ENCODE data around the gene BAIAP3. TPM values are rescaled to one million over a fixed set of nuclear protein-coding genes. Genes with fewer than 3 reads are reported as not detected.

Gene BAIAP3
- total RNA-seq, 1 donor from 2014 or later, result 2.0 TPM

DNA sequence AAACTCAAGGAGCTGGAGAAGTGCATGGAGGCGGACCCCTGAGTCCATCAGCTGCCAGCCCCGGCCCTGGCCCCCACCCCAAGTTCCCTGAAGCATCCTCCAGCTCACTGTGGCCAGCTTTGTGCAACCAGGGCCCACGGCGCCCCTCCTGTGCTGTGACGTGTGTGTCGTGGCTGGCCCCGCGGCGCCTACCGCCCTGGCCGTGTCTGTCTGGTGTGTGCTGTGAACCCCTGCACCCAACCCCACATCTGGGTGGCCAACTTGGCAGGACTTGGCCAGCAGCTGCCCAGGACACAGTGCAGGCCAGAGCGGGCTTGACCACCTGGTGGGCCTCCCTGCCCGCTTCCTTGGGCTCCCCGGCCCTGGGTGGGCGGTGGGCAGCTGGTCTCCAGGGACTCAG is 15.0 kb downstream of the BAIAP3 start:
- ATAC-seq, result no peak

DNA sequence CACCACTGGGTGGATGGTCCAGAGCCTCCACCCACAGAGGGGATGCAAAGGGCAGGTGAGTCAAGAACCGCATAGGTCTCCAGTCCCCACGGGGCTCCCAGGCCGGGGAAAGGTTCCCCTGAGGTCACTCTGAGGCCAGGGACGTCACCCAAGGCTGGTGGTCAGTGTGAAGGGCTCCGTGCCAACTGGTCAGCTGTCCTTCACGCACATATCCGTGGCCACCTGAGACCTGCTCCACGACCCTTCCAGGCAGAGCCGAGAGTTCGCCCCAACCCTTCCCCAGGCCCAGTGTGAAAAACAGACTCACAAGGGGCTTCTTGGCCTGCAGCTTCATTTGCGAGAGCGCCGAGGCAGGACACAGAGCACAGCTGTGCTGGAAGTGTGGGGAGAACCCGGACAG is 15.5 kb downstream of the BAIAP3 start:
- ATAC-seq, result no peak

- ATAC-seq, result no peak
Measured at GRCh38 chr16:1349351-1349750, 15.9 kb downstream of the BAIAP3 start.

GRCh38 chr16:1349951-1350350 is 16.5 kb downstream of the BAIAP3 start:
- ATAC-seq, result no peak

GRCh38 chr16:1350691-1351090 is 17.2 kb downstream of the BAIAP3 start:
- no peak for ATAC-seq

- ATAC-seq, result peak; percentile 1
Measured at GRCh38 chr16:1351215-1351581, 17.8 kb downstream of the BAIAP3 start.

GRCh38 chr16:1351582-1352362 is 18.3 kb downstream of the BAIAP3 start, which contains the start of the genes GNPTG and TSR3:
GNPTG (plus strand) TSS chr16:1351931; CDS start chr16:1351966, 35 bp downstream.
TSR3 (minus strand) TSS chr16:1351878; CDS start chr16:1351804, 74 bp downstream.
- ATAC-seq, result peak; percentile 75

- no peak for ATAC-seq
Measured at GRCh38 chr16:1354815-1355540, 21.5 kb downstream of the BAIAP3 start.

GRCh38 chr16:1355591-1355990 is 22.1 kb downstream of the BAIAP3 start:
- ATAC-seq, result no peak

GRCh38 chr16:1356061-1356900 is 22.8 kb downstream of the BAIAP3 start:
- ATAC-seq, result no peak

- peak; percentile 29 for ATAC-seq
Measured at GRCh38 chr16:1357906-1358566, 24.6 kb downstream of the BAIAP3 start.

GRCh38 chr16:1361685-1362360 is 28.4 kb downstream of the BAIAP3 start:
- ATAC-seq, result no peak

DNA sequence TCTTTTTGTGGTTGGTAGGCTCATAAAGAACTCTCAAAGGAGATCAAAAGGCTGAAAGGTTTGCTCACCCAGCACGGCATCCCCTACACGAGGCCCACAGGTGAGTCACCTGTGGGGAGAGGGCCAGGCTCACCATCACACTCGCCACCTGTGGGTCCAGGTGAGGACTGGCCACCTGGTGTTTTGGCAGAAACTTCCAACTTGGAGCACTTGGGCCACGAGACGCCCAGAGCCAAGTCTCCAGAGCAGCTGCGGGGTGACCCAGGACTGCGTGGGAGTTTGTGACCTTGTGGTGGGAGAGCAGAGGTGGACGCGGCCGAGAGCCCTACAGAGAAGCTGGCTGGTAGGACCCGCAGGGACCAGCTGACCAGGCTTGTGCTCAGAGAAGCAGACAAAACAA is 29.4 kb downstream of the BAIAP3 start:
- no peak for ATAC-seq

DNA sequence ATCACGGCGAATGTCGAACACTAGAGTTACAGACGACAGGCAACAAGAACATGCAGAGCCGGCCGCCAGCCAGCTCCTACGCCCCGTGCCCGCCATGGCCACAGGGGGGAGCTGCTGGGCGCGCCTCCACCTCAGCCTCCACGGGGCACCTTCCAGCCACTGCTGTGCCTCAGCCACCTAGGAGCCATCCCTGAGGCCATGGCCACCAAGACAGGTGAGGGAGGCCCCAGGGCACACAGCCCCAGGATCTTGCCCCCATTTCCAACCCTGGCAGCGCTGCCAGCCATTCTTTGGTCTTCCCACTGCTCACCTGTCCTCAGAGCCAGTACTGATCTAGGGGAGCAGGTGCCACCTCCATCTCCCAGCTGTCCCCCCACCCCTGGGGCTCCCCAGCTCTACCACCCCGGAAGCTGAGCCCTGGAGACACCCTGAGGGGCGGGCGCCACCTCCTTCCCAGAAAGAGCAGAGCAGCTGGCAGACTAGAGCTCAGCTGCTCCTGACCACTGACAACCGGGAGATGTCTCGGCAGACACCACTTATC is 30.1 kb downstream of the BAIAP3 start:
- peak; percentile 72 for ATAC-seq

- ATAC-seq, result no peak
Measured at GRCh38 chr16:1364510-1364909, 31.1 kb downstream of the BAIAP3 start.

- no peak for ATAC-seq
Measured at GRCh38 chr16:1366060-1366711, 32.7 kb downstream of the BAIAP3 start.

- no peak for ATAC-seq
Measured at GRCh38 chr16:1366712-1367299, 33.4 kb downstream of the BAIAP3 start.

GRCh38 chr16:1367486-1368174 is 34.2 kb downstream of the BAIAP3 start:
- ATAC-seq, result no peak

- no peak for ATAC-seq
Measured at GRCh38 chr16:1371054-1371978, 37.9 kb downstream of the BAIAP3 start.

All from esophagus mucosa (tissue), 1 donor.